CD4-positive, alpha-beta T cell treated with Interleukin-2 at 100 ng/mL for 4 hours (primary cell): ENCODE data around the gene MSL3B.

Experiments
- DNase-seq: peaks from one replicate; pipeline ENCODE4 v3.0.0-alpha.2; 2020; ENCODE audit warnings: low spot score

The MSL3B gene

DNA sequence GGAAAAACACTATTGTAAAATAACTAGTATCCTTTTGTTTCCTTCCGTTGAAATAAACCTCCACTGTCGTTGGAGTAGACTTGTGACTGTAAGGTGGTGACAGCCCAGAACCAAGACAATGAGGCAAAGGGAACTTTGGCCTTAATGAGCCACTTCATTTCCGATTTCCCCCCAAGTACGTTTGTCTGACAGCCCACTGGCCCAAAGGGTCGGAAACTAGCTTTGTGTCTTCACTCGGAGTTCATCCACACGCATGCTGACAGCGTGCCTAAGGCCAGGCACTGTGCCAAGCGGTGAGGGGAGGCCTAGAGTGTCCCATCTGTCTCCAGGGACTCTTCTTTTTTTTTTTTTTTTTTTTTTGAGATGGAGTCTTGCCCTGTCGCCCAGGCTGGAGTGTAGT, 34.8 kb downstream of the MSL3B start:
- no peak for DNase-seq

DNA sequence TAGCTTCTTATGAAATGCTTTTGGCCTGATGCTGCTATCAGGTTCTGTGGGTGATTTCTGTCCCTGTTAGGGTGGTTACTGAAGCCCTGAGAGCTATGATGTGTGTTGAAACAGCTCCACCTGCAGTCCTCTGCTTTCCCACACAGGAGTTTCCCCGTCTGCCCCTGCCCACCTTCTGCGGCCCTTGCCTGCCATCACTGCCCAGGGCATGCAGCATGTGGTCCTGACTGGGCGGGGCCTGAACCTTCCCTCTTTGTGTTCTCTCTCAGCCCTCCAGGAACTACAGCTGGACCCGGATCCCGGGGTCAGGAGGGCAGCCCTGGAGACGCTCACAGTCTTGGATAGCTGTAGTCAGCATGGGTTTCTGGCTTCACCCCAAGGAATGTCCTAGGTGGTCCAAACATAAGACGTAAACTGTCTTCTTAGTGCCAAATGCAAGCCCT, 35.3 kb downstream of the MSL3B start:
- no peak for DNase-seq

DNA sequence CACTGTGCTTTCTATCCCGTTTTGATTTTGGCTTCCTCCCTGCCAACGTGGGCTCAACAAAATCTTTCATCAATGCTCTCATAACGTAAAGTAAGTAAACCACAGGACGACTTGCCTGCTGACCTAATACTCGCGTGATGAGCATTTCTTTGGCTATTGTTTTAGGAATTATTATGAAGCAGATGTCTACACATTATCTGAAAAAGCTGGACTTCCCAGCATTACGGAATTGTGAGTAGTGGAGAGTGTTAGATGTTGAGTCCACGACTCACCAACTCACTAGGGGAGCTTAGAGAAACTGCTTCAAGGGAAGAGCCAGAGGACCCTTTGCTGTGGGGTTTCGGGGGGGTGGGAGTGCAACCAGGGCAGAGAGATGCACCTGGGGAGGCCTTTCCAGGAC, 35.8 kb downstream of the MSL3B start:
- DNase-seq: no peak

DNA sequence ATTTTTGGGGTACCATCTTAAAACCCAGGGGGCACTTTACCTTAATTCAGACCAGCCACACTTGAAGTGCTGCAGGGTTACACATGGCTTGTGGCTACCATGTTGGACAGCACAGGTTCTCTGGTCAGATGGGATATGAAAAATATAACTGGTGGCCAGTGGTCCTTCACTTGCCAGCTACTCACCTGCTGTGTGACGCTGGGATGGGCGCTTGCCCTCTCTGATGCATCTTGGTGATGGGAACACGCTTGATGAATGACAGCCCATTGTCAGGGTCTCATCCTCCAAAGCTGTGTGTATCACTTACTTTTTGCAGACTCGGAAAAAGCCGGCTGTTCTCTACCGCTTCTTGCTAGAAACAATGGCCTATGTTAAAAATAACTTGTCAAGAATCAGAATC, 36.3 kb downstream of the MSL3B start:
- no peak for DNase-seq

DNA sequence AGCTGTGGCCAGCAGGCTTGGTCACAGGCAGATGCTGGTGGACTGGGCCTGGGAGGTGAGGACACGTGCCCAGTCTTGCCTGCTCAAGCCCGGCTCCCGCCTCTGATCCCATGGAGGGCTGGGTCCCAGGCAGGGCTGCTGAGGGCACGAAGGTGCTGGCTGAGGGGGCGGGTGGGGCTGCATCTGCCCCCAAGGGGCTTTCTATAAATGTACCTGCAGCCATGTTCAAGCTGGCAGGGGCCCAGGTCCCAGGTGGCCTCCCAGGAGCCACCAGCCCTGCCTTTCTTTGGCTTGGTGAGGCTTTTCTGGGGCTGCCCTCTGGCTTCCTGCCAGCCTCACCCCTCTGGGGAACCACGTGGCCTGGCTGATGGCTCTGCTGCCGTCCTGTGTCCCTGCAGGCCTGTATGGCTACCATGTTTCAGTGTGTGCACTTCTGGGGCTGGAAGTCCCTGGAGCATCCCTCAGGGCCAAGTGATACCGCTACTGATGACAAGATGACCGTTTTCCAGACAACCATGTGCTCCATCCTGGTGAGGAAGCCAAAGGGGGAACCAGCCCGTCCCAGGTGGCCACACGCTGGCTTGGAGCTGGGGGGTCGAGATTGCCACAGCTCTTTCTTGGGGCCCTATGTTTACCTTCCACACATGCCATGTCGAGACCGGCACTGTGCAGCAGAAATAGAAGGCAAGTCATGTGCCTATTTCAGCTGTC, 37.0 kb downstream of the MSL3B start:
- DNase-seq: no peak

DNA sequence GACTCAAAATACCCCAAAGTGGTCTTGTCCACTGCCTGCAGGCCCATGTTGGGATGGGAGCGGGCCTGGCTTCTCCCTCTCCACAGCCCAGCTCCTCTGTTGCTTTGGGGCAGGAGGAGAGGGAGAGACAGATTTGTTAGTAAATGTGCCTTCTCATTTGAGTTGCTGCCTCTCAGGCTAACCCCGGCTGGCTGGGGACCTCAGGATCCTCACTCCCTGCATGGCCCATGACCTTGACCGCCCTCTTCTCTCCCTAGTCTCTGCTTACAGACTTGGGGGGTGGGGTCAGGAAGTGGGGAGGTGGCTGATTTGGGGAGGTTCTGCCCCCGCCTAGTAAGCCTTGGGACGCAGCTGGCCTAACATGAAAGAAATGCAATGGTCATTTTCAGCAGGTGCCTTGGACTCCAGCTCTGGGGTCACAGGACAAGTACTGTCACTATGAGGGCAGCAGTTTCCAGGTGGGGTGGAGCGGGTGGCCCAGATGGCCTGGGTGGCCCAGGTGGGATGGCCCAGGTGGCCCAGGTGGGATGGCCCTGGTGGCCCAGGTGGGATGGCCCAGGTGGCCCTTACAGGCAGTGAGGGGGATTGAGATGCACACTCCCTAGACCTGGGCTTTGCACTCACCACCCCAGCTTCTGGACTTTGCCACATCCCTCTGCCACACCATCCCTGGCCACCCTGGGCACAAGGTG, 37.9 kb downstream of the MSL3B start:
- DNase-seq: no peak

DNA sequence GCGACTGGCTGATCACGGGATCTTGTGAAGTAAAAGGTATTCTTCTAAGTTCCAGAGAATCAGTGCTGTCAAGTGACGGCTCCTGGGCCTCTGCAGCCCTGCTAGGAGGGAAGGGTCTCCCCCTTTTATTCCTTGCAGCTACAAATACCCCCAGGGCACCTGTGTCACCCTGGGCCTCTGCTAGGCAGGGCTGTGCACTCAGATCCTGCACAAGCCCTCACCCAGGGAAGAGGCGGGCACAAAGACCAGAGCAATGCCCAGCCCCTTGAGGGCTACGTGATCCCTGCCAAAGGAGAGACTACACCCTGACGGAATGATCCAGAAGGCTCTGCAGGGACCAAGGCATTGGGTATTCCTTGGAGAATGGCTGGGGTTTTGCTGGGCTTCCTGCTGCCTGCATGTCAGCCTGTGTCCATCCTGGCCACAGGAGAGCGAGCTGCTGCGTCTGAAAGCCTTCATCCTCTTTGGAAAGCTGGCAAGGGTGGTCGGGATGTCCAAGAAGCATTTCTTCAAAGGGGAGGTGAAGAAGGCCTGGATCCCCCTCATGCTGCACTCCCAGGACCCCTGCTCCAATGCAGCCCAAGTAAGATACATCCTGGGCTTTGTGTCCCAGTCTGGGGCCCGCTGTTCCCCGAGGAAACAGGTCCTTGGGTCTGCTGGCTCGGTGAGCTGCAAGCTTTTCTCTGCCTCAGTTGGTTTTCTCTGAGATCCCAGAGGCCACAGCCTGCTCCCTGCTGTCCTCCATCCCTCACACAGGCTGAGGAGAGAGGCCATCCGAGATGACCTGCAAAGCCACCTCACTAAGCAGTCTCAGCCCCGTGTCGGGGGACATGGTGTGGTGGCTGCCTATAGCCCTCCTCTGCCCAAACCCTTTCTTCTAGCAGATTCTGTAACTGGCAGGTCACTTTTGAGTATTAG, 38.7 kb downstream of the MSL3B start:
- DNase-seq: no peak

DNA sequence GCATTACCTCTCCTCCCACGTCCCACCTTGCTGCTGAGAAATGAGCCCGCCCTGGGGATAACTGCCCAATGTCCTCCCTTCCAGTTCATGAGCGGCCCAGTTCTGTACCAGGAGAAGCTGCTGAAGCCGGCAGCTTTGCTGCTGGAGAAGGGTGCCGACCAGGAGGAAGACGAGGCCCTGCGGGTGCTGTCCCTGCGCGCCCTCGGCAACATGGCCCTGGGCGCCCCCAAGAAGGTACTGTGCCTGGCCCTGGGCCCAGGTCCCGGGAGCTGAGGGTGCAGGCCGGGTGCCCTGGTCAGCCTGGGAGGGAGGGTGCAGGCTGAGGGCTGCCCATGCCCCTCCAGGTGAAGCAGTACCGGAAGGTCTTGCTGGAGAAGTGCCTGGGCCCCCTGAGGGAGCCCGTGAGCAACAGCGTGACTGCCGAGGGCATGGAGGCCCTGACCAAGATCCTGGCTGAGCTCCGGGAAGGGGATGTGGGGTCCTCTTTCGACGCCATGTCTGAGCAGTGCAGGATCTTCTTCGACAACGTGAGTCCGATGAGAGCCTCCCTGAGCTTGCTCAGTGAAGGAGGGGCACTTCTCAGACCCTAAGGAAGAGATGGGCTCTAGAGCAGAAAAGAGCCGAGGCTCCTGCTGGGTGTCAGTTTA, 39.5 kb downstream of the MSL3B start:
- no peak for DNase-seq

DNA sequence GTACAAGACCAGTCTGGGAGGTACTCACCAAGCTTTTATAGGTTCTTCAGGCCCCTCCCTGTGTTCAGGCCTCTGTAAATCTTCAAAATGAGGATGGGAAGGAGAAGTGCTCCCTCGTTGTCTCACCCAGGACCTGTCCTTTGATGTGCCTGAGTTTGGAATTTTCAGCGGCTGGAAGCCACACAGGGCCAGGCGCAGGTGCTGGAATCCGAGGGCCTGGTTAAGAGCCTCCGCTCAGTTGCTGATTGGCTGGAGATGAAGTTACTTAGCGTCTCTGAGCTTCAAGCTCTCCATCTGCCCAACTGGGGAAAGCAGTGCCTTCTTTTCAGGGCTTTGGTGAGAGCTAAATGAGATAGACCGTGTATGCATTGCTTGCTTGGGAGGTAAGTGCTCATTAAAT, 43.8 kb downstream of the MSL3B start:
- DNase-seq: no peak

DNA sequence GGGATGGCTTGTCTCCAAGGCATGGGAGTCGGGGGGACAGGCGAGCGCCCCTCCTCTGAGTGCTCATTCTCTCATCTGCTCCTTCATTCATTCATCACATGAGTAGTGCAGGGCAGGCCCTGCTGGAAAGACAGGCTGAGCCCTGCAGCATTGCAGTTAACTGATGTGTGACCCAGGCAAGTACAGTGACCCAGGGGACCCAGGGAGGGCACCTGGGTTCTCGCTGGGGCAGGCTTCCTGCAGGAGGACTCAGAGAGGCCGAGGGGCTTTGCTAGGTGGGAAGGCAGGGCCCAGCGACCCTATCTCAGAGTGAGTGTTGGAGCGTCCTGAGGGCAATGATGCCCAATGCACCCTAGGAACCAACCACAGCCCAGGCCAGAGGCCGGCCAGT, 44.5 kb downstream of the MSL3B start:
- no peak for DNase-seq

DNA sequence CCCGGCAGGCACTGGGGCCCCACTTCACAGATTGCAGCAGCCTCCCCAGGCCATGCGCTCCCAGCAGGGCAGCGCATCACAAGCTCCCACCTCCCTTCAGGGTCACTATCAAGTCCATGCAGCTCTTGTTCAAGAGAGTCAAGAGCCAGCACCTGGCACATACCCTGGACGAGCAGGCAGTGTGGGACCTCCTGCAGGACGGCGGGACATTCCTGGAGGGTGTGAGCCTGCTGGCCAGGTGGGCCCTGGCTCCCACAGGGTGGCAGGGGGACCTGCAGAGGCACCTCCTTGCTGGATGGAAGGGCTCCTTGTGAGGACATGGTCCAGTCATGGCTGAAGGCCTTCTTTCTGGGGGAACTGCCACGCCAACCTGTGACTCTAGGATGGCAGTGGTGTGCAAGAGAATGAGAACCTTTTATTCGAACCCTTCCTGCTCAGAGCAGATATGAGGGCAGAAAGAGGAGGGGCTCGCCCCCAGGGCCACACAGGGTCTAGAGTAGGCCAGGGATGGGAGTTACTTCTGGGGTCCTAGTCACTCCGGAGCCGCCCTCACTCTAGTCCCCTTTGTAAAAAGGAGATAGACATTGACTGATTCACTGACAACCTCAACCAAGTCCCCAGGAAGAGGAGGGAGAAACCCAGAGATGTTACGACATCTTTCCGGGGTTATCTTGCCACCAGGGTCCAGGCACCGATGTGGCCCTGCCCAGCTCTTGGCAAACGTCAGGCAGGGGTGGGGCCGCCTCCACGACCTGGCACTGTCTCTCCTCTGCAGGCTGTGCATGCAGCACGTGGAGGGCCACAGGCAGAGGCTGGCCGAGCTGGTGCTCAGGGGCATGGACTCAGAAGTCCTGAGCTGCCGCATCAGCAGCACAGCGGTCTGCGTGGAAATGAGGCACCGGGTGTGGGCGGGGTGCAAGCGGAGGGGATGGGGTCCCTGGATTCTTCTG, 45.1 kb downstream of the MSL3B start:
- no peak for DNase-seq

DNA sequence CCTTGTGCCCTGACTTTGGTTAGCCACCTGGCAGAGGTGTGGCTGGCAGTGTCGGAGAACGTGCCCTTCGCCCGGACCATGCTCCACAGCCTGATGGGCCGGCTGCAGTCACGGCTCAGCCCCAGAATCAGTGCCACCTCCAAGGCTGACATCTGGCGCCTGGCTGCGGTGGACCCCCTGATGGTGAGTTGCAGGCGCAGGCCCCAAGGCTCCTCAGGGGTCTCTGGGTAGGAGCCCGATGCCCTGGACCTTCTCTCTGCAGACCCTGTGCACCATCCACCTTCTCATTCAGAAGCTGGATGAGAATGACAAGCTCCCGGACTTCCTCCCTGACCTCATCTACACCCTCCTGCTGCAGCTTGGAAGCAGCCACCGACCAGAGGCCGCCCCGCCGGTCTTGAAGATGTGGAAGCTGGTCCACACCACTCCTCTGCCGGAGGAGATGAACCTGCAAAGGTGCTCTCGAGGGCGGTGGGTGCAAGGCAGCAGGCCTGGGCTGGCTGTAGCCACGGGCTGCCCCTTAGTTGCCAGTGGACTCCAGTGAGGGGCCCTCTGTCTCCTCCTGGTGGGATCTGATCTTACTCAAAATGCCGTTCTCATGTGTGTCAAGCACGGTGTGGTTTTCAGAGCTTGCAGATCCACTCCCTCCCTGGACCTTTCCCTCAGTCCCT, 46.0 kb downstream of the MSL3B start:
- no peak for DNase-seq

DNA sequence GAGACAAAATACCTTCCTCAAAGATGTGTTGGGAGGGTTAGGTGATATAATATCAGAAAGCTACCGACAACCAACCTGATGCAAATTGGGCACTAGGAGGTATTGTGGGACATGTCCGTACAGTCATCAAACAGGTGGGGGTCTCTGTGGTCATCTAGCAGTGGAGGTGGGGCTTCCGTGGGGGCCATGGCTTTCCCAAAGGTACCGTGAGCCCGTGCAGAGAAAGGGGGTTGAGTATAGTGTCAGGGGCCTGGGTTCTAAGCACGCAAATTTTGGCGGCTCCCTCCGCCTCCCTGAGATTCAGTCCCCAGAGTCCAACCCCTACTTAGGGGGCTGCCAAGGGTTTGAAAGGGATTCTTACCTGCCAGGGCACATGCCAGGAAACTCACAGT, 46.5 kb downstream of the MSL3B start:
- no peak for DNase-seq

DNA sequence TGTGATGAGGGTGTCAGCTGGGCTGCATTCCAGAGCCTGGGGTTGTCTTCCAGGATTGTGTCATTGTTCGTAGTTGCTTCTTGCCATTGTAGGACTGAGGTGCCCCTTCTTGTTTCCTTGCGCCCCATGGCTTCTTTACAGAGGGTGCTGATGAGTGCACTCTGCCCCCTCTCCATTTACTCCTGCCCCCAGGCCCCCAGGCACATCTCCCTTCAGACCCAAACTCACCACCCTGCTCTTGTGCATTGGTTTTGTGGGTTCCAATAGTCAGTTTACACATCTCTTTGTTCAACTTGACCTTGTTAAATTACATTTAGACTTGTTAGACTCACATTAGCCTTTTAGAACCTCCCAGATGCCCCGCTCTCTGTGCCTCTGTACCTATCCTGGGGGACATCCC, 47.0 kb downstream of the MSL3B start:
- DNase-seq: no peak

DNA sequence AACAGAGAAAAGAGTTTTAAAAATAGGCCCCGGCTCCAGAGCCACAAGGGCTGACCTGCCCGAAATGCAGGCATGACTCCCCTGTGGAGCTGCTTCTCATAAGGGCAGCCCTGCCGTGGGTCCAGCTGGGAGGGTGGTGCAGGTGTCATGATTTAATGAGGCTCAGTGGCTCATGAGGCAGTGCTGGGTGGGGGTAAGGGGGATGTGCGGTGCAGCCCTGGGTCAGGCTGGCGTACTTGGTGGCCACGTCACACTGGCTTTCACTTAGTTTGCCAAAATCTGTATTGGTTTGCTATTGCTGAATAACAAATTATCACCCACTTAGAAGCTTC, 47.4 kb downstream of the MSL3B start:
- DNase-seq: no peak

DNA sequence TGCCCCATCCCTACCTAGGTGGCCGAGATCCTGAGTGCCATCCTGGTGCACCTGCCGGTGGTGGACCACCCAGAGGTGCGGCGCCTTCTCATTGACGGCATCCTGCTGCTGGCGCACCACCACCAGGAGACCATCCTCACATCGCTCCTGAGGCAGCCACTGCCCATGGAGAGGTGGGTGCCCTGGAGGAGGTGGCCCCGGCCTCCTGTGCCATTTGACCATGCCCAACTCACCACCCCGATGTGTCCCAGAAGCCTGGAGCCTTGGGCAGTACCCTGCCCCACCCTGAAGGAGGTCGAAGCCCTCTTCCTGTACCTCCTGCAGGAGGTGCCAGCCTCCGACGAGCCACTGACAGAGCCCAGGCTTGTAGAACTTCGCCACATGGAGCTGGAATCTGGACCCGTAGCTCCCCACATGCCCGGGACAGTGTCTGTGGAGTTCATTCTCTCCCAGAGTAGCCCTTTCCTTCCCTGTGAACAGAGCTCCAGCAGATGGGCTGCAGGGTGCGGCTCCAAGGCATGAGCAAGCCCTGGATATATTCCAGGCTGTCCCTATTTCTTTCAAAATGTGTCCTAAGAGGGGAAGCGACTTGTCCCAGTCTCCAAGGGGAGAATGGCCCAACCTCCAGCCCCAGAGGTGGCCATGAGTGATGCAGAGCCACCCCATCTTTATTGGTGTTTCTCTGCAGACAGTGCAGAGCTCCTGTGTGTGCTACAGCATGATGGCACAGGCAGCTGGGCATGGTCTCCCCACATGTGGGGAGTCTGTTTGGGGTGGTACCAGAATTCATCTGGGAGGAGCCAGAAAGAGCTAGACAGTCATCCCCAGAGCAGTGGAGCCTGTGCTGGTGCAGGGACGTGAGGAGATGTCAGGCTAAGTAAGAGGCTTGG, 48.1 kb downstream of the MSL3B start:
- DNase-seq: no peak

DNA sequence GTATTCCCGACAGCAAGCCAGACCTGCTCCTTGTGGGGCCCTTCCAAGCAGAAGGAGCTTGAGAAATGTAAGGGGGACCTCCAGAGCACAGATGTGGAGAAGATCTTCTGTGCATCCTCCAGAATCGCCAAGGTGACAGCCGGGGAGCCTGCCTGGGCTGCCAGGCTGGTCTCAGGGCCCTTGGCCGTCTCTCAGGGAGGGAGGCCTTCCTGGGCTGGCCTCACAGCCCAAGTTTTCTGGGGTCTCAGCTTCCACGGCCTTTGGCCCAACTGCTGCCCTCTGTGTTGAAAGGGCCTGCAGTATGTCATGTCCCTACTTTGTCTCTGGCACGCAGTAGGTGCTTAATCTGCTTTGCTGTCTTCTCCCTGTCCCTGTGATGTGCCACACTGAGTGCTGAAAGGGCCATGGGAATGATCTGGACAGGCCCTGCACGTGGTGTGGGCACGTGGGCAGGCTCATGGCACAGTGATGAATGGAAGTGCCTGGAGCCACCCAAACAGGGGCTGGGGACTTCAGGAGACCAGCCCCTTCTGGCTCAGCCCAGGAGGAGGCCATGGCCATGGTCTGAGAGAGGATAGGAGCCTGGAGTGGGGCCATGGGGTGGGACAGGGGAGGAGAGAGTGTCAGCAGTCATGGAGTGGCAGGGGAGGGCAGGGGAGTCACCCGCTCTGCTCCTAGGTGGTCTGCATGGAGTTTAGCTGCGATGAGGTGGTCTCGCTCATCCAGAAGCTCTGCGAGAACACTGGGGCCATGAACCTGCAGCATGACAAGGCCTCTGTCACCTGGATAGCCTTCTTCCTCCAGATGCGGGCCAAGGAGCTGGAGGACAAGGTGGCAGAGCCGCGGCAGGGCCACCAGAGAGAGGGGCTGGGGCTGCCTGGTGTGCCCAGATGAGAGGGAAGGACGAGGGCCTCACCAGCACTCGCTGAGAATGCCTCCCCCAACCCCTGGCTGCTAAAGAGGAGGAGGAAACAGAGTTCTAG, 49.3 kb downstream of the MSL3B start:
- DNase-seq: no peak

DNA sequence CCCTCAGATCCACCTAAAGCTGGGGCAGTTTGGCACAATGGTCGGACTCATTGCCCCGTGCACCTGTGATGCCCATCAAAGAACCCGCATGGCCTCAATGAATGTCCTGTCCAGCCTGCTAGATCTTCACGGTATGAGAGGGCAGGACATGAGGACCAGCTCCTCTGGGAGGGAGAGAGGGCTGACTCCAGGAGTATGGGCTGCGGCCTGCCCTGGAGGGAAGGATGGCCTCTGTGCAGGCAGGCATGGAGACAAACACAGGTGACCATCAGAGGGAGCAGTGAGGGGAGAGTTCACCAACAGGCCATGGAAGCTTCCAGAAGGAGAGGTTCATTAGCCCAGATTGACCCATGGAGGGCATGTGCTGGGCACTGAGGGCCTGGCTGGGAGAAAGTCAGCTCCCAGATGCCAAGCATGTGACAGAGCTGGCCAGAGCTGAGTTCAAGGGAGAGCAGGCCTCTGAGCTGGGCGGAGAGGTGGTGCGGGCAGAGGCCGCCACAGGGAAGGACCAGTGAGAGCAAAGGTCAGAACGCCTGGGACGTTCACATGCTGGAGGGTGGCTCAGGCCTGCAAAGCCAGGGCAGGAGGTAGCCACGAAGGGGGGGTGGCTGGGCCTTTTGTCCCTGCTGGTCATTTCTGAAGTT, 50.1 kb downstream of the MSL3B start:
- no peak for DNase-seq
